Panc1 (cell line): ENCODE measurements around the gene EXTL1.

Source experiments
- TF ChIP-seq, protein P1 (sequence below): fragments of 450-650 bp; IDR thresholded peaks from 2 replicates; pipeline ENCODE4 v1.5.1; 2017; ENCODE audit warnings: mild to moderate bottlenecking
- TF ChIP-seq, protein P2 (sequence below), 2 experiments: IDR thresholded peaks; 2 replicates each; pipeline ENCODE4 v1.6.1; 2011 to 2012; ENCODE audit warnings: low read depth in 2 of 2, control low read depth in 1 of 2, low read length in 1 of 2, mild to moderate bottlenecking in 1 of 2, moderate library complexity in 1 of 2; ENCODE audit not compliant: insufficient read depth in 1 of 2

DNA sequence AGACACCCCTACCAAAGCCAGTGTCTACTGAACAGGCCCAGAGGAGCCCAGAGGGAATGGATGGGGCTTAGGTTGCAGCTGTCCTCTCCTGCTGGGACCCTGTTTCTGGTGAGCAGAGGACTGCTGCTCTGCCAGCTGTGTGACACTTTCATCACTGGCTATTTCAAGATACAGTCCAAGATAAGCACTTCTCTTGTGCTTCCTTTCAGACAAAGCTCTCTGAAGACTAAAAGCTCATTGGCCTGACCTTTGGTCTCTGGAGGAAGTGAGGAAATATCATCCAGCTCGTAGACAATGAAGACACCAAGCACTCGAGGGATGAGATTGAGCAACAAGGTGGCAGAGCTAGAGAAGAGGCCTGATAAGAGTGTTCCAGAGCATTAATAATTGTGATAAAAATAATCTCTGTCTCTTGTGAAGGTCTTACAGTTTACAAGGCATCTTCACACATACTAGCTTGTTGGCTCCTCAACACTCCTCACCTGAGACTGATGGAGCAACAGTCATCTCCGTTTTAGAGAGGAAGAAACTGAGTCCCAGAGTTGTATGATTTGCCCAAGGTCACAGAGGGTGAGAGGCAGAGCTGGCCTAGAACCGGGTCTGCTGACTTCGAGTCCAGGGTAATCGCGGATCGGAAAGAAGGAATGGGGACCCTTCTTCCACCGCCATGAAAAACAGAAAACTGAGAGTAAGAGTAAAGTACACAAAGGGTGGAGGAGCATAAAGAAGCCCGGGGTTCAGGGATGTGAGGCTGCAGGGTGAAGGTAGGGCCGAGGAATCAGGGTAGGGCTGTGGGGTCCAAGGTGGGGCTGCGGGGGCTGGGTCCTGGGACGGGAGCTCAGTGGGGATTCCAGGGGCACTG is 24.4 kb upstream of the EXTL1 start:
- TF ChIP-seq, protein P1, sequence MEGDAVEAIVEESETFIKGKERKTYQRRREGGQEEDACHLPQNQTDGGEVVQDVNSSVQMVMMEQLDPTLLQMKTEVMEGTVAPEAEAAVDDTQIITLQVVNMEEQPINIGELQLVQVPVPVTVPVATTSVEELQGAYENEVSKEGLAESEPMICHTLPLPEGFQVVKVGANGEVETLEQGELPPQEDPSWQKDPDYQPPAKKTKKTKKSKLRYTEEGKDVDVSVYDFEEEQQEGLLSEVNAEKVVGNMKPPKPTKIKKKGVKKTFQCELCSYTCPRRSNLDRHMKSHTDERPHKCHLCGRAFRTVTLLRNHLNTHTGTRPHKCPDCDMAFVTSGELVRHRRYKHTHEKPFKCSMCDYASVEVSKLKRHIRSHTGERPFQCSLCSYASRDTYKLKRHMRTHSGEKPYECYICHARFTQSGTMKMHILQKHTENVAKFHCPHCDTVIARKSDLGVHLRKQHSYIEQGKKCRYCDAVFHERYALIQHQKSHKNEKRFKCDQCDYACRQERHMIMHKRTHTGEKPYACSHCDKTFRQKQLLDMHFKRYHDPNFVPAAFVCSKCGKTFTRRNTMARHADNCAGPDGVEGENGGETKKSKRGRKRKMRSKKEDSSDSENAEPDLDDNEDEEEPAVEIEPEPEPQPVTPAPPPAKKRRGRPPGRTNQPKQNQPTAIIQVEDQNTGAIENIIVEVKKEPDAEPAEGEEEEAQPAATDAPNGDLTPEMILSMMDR: no peak
- TF ChIP-seq, protein P2, sequence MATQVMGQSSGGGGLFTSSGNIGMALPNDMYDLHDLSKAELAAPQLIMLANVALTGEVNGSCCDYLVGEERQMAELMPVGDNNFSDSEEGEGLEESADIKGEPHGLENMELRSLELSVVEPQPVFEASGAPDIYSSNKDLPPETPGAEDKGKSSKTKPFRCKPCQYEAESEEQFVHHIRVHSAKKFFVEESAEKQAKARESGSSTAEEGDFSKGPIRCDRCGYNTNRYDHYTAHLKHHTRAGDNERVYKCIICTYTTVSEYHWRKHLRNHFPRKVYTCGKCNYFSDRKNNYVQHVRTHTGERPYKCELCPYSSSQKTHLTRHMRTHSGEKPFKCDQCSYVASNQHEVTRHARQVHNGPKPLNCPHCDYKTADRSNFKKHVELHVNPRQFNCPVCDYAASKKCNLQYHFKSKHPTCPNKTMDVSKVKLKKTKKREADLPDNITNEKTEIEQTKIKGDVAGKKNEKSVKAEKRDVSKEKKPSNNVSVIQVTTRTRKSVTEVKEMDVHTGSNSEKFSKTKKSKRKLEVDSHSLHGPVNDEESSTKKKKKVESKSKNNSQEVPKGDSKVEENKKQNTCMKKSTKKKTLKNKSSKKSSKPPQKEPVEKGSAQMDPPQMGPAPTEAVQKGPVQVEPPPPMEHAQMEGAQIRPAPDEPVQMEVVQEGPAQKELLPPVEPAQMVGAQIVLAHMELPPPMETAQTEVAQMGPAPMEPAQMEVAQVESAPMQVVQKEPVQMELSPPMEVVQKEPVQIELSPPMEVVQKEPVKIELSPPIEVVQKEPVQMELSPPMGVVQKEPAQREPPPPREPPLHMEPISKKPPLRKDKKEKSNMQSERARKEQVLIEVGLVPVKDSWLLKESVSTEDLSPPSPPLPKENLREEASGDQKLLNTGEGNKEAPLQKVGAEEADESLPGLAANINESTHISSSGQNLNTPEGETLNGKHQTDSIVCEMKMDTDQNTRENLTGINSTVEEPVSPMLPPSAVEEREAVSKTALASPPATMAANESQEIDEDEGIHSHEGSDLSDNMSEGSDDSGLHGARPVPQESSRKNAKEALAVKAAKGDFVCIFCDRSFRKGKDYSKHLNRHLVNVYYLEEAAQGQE (IDR thresholded peaks at IDR 0.05; ENCODE audit: insufficient read depth in 1 of 2, low read depth in 2 of 2, low read length in 1 of 2): no peak
